ENCODE data around the gene EHMT1.

Gene EHMT1

GRCh38 chr9:137817236-137818200, 198.7 kb downstream of the EHMT1 start:
- no peak for ATAC-seq
- TF ChIP-seq SNAI2 (CRISPR knock-in tag; IDR thresholded peaks at IDR 0.05) (no peak), ZNF8 (CRISPR knock-in tag; IDR thresholded peaks at IDR 0.05) (no peak), CREB5 (CRISPR knock-in tag; IDR thresholded peaks at IDR 0.05; ENCODE audit: low read depth) (no peak), ZFP3 (CRISPR knock-in tag; IDR thresholded peaks at IDR 0.05) (no peak), ZNF565 (CRISPR knock-in tag; conservative IDR thresholded peaks at IDR 0.05; ENCODE audit: low read depth) (no peak), ZC3H10 (CRISPR knock-in tag; IDR thresholded peaks at IDR 0.05) (no peak), RARB (CRISPR knock-in tag; IDR thresholded peaks at IDR 0.05) (no peak), GLIS3 (CRISPR knock-in tag; IDR thresholded peaks at IDR 0.05) (no peak), BACH2 (CRISPR knock-in tag; IDR thresholded peaks at IDR 0.05; ENCODE audit: borderline replicate concordance) (no peak), OSR1 (CRISPR knock-in tag; IDR thresholded peaks at IDR 0.05) (no peak), ZFP30 (CRISPR knock-in tag; IDR thresholded peaks at IDR 0.05) (no peak), ESRRG (CRISPR knock-in tag; IDR thresholded peaks at IDR 0.05) (no peak), TCF4 (CRISPR knock-in tag; IDR thresholded peaks at IDR 0.05; ENCODE audit: borderline replicate concordance) (no peak), TOX (CRISPR knock-in tag; IDR thresholded peaks at IDR 0.05; ENCODE audit: borderline replicate concordance) (no peak), PPARA (CRISPR knock-in tag; IDR thresholded peaks at IDR 0.05; ENCODE audit: borderline replicate concordance) (no peak)
- TF ChIP-seq, protein P1, sequence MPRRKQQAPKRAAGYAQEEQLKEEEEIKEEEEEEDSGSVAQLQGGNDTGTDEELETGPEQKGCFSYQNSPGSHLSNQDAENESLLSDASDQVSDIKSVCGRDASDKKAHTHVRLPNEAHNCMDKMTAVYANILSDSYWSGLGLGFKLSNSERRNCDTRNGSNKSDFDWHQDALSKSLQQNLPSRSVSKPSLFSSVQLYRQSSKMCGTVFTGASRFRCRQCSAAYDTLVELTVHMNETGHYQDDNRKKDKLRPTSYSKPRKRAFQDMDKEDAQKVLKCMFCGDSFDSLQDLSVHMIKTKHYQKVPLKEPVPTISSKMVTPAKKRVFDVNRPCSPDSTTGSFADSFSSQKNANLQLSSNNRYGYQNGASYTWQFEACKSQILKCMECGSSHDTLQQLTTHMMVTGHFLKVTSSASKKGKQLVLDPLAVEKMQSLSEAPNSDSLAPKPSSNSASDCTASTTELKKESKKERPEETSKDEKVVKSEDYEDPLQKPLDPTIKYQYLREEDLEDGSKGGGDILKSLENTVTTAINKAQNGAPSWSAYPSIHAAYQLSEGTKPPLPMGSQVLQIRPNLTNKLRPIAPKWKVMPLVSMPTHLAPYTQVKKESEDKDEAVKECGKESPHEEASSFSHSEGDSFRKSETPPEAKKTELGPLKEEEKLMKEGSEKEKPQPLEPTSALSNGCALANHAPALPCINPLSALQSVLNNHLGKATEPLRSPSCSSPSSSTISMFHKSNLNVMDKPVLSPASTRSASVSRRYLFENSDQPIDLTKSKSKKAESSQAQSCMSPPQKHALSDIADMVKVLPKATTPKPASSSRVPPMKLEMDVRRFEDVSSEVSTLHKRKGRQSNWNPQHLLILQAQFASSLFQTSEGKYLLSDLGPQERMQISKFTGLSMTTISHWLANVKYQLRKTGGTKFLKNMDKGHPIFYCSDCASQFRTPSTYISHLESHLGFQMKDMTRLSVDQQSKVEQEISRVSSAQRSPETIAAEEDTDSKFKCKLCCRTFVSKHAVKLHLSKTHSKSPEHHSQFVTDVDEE (CRISPR knock-in tag; IDR thresholded peaks at IDR 0.05), result no peak
- TF ChIP-seq, protein P2, sequence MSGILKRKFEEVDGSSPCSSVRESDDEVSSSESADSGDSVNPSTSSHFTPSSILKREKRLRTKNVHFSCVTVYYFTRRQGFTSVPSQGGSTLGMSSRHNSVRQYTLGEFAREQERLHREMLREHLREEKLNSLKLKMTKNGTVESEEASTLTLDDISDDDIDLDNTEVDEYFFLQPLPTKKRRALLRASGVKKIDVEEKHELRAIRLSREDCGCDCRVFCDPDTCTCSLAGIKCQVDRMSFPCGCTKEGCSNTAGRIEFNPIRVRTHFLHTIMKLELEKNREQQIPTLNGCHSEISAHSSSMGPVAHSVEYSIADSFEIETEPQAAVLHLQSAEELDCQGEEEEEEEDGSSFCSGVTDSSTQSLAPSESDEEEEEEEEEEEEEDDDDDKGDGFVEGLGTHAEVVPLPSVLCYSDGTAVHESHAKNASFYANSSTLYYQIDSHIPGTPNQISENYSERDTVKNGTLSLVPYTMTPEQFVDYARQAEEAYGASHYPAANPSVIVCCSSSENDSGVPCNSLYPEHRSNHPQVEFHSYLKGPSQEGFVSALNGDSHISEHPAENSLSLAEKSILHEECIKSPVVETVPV (CRISPR knock-in tag; IDR thresholded peaks at IDR 0.05), result no peak
- TF ChIP-seq, protein P3, sequence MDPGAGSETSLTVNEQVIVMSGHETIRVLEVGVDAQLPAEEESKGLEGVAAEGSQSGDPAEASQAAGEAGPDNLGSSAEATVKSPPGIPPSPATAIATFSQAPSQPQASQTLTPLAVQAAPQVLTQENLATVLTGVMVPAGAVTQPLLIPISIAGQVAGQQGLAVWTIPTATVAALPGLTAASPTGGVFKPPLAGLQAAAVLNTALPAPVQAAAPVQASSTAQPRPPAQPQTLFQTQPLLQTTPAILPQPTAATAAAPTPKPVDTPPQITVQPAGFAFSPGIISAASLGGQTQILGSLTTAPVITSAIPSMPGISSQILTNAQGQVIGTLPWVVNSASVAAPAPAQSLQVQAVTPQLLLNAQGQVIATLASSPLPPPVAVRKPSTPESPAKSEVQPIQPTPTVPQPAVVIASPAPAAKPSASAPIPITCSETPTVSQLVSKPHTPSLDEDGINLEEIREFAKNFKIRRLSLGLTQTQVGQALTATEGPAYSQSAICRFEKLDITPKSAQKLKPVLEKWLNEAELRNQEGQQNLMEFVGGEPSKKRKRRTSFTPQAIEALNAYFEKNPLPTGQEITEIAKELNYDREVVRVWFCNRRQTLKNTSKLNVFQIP (CRISPR knock-in tag; IDR thresholded peaks at IDR 0.05; ENCODE audit: borderline replicate concordance, low read depth), result no peak
- TF ChIP-seq, protein P4, sequence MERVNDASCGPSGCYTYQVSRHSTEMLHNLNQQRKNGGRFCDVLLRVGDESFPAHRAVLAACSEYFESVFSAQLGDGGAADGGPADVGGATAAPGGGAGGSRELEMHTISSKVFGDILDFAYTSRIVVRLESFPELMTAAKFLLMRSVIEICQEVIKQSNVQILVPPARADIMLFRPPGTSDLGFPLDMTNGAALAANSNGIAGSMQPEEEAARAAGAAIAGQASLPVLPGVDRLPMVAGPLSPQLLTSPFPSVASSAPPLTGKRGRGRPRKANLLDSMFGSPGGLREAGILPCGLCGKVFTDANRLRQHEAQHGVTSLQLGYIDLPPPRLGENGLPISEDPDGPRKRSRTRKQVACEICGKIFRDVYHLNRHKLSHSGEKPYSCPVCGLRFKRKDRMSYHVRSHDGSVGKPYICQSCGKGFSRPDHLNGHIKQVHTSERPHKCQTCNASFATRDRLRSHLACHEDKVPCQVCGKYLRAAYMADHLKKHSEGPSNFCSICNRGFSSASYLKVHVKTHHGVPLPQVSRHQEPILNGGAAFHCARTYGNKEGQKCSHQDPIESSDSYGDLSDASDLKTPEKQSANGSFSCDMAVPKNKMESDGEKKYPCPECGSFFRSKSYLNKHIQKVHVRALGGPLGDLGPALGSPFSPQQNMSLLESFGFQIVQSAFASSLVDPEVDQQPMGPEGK (CRISPR knock-in tag; IDR thresholded peaks at IDR 0.05; ENCODE audit: borderline replicate concordance), result no peak

DNA sequence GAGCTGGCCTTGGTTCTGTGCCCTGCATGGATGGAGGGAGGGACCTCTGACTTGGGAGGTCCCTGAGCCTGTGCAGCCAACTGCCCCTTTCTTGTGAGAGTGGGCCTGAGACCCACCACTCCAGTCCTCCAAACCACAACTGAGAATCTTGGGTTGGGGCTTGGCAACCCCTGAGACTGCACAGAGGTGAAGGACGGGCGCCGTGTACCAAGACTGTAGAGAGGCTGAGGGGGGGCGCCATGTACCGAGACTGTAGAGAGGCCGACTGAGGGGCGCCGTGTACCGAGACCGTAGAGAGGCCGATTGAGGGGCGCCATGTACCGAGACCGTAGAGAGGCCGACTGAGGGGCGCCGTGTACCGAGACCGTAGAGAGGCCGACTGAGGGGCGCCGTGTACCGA, 199.5 kb downstream of the EHMT1 start:
- ATAC-seq, result no peak
- TF ChIP-seq CREB5 (CRISPR knock-in tag; IDR thresholded peaks at IDR 0.05; ENCODE audit: low read depth), result no peak
- TF ChIP-seq BACH2 (CRISPR knock-in tag; IDR thresholded peaks at IDR 0.05; ENCODE audit: borderline replicate concordance), result no peak
- no peak for TF ChIP-seq RARB (CRISPR knock-in tag; IDR thresholded peaks at IDR 0.05)
- TF ChIP-seq ZNF8 (CRISPR knock-in tag; IDR thresholded peaks at IDR 0.05), result no peak
- TF ChIP-seq, protein P2 (CRISPR knock-in tag; IDR thresholded peaks at IDR 0.05), result no peak
- TF ChIP-seq OSR1 (CRISPR knock-in tag; IDR thresholded peaks at IDR 0.05), result no peak
- no peak for TF ChIP-seq ESRRG (CRISPR knock-in tag; IDR thresholded peaks at IDR 0.05)
- TF ChIP-seq ZFP30 (CRISPR knock-in tag; IDR thresholded peaks at IDR 0.05), result no peak
- TF ChIP-seq, protein P4 (CRISPR knock-in tag; IDR thresholded peaks at IDR 0.05; ENCODE audit: borderline replicate concordance), result no peak
- TF ChIP-seq ZC3H10 (CRISPR knock-in tag; IDR thresholded peaks at IDR 0.05), result no peak
- TF ChIP-seq SNAI2 (CRISPR knock-in tag; IDR thresholded peaks at IDR 0.05), result no peak
- TF ChIP-seq GLIS3 (CRISPR knock-in tag; IDR thresholded peaks at IDR 0.05), result no peak
- no peak for TF ChIP-seq PPARA (CRISPR knock-in tag; IDR thresholded peaks at IDR 0.05; ENCODE audit: borderline replicate concordance)
- no peak for TF ChIP-seq TOX (CRISPR knock-in tag; IDR thresholded peaks at IDR 0.05; ENCODE audit: borderline replicate concordance)
- TF ChIP-seq ARNTL (CRISPR knock-in tag; IDR thresholded peaks at IDR 0.05; ENCODE audit: borderline replicate concordance, low read depth), result no peak
